Liver (tissue), 9 donors: ENCODE data around the gene C1orf210. TPM values are rescaled to one million over a fixed set of nuclear protein-coding genes. Genes with fewer than 3 reads are reported as not detected.
A peak's percentile ranks its signal among the peaks of the same experiment; 100 is the strongest.

ENCODE experiments used
- DNase-seq: peaks from one replicate; pipeline ENCODE4 v3.0.0-alpha.2; 2017; ENCODE audit warnings: low spot score
- H3K27ac ChIP-seq, 2 donors: one replicate each; pipeline ENCODE4 v1.7.0; 2013; ENCODE audit warnings: inconsistent platforms in 2 of 2, low read length in 2 of 2, control low read depth in 1 of 2, low read depth in 1 of 2, mild to moderate bottlenecking in 1 of 2
- H3K27me3 ChIP-seq, 4 donors: one replicate each; pipeline versions ENCODE4 v1.6.1 to v1.7.0; 2013; ENCODE audit warnings: low read length in 3 of 4, inconsistent platforms in 1 of 4, mild to moderate bottlenecking in 1 of 4, moderate library complexity in 1 of 4; ENCODE audit not compliant: control insufficient read depth in 4 of 4, insufficient read depth in 4 of 4
- H3K36me3 ChIP-seq, 4 donors: one replicate each; pipeline versions ENCODE4 v1.6.1 to v1.7.0; 2013; ENCODE audit warnings: low read length in 3 of 4, mild to moderate bottlenecking in 3 of 4, low read depth in 1 of 4, moderate library complexity in 1 of 4; ENCODE audit not compliant: control insufficient read depth in 4 of 4, insufficient read depth in 3 of 4
- H3K4me1 ChIP-seq, 4 donors: one replicate each; pipeline versions ENCODE4 v1.6.1 to v1.7.0; 2013; ENCODE audit warnings: low read length in 3 of 4, mild to moderate bottlenecking in 3 of 4, moderate library complexity in 1 of 4; ENCODE audit not compliant: control insufficient read depth in 4 of 4, insufficient read depth in 4 of 4
- H3K4me3 ChIP-seq, 3 donors: one replicate each; pipeline versions ENCODE4 v1.6.1 to v1.7.0; 2013; ENCODE audit warnings: low read length in 3 of 3, control low read depth in 1 of 3, low read depth in 1 of 3, mild to moderate bottlenecking in 1 of 3
- H3K9ac ChIP-seq, 2 donors: one replicate each; pipeline ENCODE4 v1.7.0; 2013; ENCODE audit warnings: low read length in 2 of 2, mild to moderate bottlenecking in 2 of 2, moderate library complexity in 2 of 2, control low read depth in 1 of 2, low read depth in 1 of 2
- H3K9me3 ChIP-seq, 4 donors: one replicate each; pipeline versions ENCODE4 v1.6.1 to v1.7.0; 2013; ENCODE audit warnings: low read length in 3 of 4; ENCODE audit not compliant: control insufficient read depth in 4 of 4
- ATF3 ChIP-seq: IDR thresholded peaks from 2 replicates; pipeline ENCODE4 v1.6.1; 2016; ENCODE audit warnings: antibody characterized with exemption
- EGR1 ChIP-seq, 2 donors: IDR thresholded peaks; 2 replicates each; pipeline ENCODE4 v1.6.1; 2016 to 2018; ENCODE audit warnings: antibody characterized with exemption in 2 of 2, low read depth in 2 of 2
- FOXA1 ChIP-seq: IDR thresholded peaks from 2 replicates; pipeline ENCODE4 v1.6.1; 2016; ENCODE audit warnings: antibody characterized with exemption
- GABPA ChIP-seq, 2 donors: IDR thresholded peaks in 1 of 2; conservative IDR thresholded peaks in 1 of 2; 2 replicates each; pipeline ENCODE4 v1.6.1; 2016; ENCODE audit warnings: antibody characterized with exemption in 2 of 2, mild to moderate bottlenecking in 1 of 2, moderate library complexity in 1 of 2
- HNF4A ChIP-seq, 2 donors: conservative IDR thresholded peaks; 2 replicates each; pipeline ENCODE4 v1.6.1; 2016; ENCODE audit warnings: antibody characterized with exemption in 2 of 2, mild to moderate bottlenecking in 2 of 2
- JUND ChIP-seq, 2 donors: IDR thresholded peaks; 2 replicates each; pipeline ENCODE4 v1.6.1; 2016; ENCODE audit warnings: antibody characterized with exemption in 2 of 2
- MAX ChIP-seq: IDR thresholded peaks from 2 replicates; pipeline ENCODE4 v1.6.1; 2016; ENCODE audit warnings: antibody characterized with exemption
- REST ChIP-seq: IDR thresholded peaks from 2 replicates; pipeline ENCODE4 v1.6.1; 2016; ENCODE audit warnings: antibody characterized with exemption, mild to moderate bottlenecking
- SP1 ChIP-seq: IDR thresholded peaks from 2 replicates; pipeline ENCODE4 v1.6.1; 2018; ENCODE audit warnings: antibody characterized with exemption, mild to moderate bottlenecking
- TAF1 ChIP-seq: conservative IDR thresholded peaks from 2 replicates; pipeline ENCODE4 v1.6.1; 2016; ENCODE audit warnings: antibody characterized with exemption, mild to moderate bottlenecking
- YY1 ChIP-seq: IDR thresholded peaks from 2 replicates; pipeline ENCODE4 v1.6.1; 2016; ENCODE audit warnings: antibody characterized with exemption, mild to moderate bottlenecking
- WGBS: extraction: QIAGEN DNeasy Blood & Tissue Kit; methylation state at CpG from one replicate; pipeline ENCODE4 v1.1.7; 2013; 5-methylcytosine and 5-hydroxymethylcytosine counted together
- polyA plus RNA-seq, 2 donors: library from polyadenylated mRNA; stranded (reverse) in 1 of 2; unstranded in 1 of 2; fragments of 200-250 nt in 1 of 2; fragments of >200 nt in 1 of 2; fragmentation: Nextera tagmentation in 1 of 2; extraction: Ambion mirVana in 1 of 2; gene quantifications; one replicate each; pipeline versions ENCODE4 v1.2.1 to v1.2.3, GENCODE V29; 2013 to 2015
- total RNA-seq, 2 donors: library from RNA; depleted of rRNA; stranded (reverse); fragments of >200 nt; gene quantifications; one replicate each; pipeline ENCODE4 v1.2.3, GENCODE V29; 2014
- TF ChIP-seq, protein P1 (sequence below): fragments of 150-350 bp; IDR thresholded peaks from 2 replicates; pipeline ENCODE4 v1.5.1; 2017; ENCODE audit warnings: improper control_type of control experiment, low read depth, low read length; ENCODE audit not compliant: missing input control
- donor health status: healthy.
- donor health status: healthy.
- donor health status: healthy.
- donor health status: healthy.
- donor health status: healthy.

Gene C1orf210
- total and polyA plus RNA-seq, 4 donors: 0.75 to 5.0 (median 1.2) TPM

DNA sequence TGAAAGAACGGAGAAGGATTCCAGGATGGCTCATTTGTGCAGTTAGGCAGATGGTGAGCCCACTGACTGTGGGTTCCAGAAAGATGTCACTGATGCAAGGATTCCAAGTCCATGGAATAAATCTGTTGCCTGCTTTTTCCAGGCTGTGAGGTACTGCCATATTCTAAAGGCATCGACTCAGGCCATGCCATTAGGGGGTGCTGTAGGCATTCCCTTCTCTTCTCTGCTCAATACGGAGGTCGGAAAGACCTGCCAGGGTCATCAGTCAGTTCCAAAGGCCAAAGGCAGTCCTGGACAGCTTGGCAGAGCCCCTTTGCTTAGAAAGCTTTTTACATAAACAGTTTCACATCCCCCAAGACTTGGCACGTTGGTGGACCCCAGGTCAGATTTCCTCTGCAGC lies 47.3 kb downstream of the C1orf210 start (continued):
- no peak for TF ChIP-seq EGR1 (IDR thresholded peaks at IDR 0.05; ENCODE audit: low read depth in 2 of 2)

GRCh38 chr1:43237121-43237520 lies 48.3 kb downstream of the C1orf210 start:
- peak overlapping the region in 1 of 2 donors; percentile 19 for H3K9ac ChIP-seq
- WGBS: 36% methylated on average over 1 of the region's 1 CpG
- no peaks in the 10 kb centered on the region for H3K9me3 ChIP-seq

More at GRCh38 chr1:43237121-43237520, 48.3 kb downstream of the C1orf210 start:
- H3K27me3 ChIP-seq: no peaks in the 10 kb centered on the region
- H3K36me3 ChIP-seq: no peaks in the 10 kb centered on the region
- H3K4me3 ChIP-seq: no peak overlapping the region
- H3K27ac ChIP-seq: peak overlapping the region in 1 of 2 donors; percentile 6
- peaks cover 17 to 93% (median 82%) of the 10 kb centered on the region in 4 donors for H3K4me1 ChIP-seq
- TF ChIP-seq YY1 (no peak), FOXA1 (no peak), SP1 (no peak), TAF1 (no peak), MAX (no peak), ATF3 (no peak), HNF4A (conservative IDR thresholded peaks at IDR 0.05) (no peak), GABPA (IDR thresholded peaks at IDR 0.05 in 1 of 2, conservative IDR thresholded peaks at IDR 0.05 in 1 of 2) (no peak), REST (no peak), JUND (IDR thresholded peaks at IDR 0.05) (no peak)
- TF ChIP-seq, protein P1, sequence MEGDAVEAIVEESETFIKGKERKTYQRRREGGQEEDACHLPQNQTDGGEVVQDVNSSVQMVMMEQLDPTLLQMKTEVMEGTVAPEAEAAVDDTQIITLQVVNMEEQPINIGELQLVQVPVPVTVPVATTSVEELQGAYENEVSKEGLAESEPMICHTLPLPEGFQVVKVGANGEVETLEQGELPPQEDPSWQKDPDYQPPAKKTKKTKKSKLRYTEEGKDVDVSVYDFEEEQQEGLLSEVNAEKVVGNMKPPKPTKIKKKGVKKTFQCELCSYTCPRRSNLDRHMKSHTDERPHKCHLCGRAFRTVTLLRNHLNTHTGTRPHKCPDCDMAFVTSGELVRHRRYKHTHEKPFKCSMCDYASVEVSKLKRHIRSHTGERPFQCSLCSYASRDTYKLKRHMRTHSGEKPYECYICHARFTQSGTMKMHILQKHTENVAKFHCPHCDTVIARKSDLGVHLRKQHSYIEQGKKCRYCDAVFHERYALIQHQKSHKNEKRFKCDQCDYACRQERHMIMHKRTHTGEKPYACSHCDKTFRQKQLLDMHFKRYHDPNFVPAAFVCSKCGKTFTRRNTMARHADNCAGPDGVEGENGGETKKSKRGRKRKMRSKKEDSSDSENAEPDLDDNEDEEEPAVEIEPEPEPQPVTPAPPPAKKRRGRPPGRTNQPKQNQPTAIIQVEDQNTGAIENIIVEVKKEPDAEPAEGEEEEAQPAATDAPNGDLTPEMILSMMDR: no peak
- DNase-seq: no peak
